Coronary artery (tissue), 2 donors: ENCODE data around the gene MNAT1.

Experiments used
- DNase-seq: peaks from one replicate; pipeline ENCODE4 v3.0.0-alpha.2; 2017; ENCODE audit warnings: low spot score
- H3K27ac ChIP-seq, 2 donors: fragments of 200-600 bp; sonication (generic); one replicate each; pipeline ENCODE4 v1.5.1; 2016 to 2019
- H3K4me3 ChIP-seq: fragments of 200-600 bp; sonication (generic); 2 replicates; pipeline ENCODE4 v1.5.1; 2016; ENCODE audit warnings: mild to moderate bottlenecking, moderate library complexity
- CTCF ChIP-seq: fragments of 200-600 bp; sonication (generic); IDR thresholded peaks from one replicate; pipeline ENCODE4 v1.5.1; 2019; ENCODE audit warnings: antibody characterized with exemption

The MNAT1 gene

DNA sequence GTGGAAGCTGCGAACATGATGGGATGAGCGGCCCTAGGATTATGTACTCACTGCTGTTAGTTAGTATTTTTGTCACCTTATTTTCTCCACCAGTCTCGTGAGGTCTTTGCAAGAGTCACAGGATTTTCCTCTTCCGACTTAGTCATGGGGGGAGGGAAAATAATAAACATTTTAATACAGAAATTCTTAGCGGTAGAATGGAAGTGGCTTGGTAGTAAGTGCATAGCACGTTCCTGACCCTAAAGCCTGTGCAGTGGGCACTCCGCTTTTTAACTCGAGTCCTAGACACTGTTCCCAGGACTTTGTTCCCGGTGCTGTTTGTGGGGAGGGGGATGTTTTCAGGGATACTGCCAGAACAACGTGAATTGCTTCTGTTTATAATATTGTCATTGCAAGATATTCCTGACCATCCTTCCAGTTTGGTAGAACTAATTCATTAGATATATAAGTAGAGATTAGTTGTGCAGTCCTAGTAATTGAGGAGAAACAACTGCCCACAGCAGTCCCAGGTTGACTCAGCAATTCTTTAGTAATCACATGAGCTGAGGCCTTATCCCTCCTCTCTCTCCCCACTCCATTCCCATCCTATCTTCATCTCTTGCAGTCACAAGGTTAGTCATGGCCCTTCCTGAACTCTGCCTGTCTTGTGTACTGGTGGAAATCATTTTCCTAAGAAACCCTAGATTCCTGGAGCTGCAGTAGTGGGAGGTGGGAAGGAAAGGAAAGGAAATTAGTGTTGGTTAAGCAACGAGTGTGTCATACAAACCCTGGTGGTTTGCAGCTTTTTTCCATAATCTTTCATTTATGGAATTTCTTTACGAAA, 247.3 kb downstream of the MNAT1 start:
- Histone ChIP-seq H3K4me3 (peak overlapping the region; percentile 83), H3K27ac (peak overlapping the region; percentile 83 to 94)
- no peak for DNase-seq
- no peak for TF ChIP-seq CTCF

DNA sequence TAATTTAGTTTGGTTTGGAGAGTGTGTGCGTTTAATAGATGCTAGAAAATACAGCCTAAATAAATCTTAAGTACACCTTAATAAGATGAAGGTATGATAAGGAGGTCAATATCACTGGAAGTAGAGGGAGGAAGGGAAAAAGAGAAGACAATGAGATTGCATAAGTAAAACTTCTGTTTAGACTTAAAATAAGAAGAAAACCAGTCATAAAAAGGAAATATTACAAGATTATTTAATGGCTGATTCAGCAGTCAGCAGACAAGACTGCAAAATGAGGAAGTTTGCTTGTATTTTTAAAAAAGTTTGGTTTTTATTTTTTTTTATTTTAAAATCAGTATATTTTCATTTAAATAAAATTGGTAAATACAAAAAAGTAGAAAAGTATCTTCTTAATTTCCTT, 249.6 kb downstream of the MNAT1 start:
- no peak for TF ChIP-seq CTCF
- no peak for DNase-seq
- Histone ChIP-seq H3K4me3 (no peak overlapping the region), H3K27ac (no peak overlapping the region)

DNA sequence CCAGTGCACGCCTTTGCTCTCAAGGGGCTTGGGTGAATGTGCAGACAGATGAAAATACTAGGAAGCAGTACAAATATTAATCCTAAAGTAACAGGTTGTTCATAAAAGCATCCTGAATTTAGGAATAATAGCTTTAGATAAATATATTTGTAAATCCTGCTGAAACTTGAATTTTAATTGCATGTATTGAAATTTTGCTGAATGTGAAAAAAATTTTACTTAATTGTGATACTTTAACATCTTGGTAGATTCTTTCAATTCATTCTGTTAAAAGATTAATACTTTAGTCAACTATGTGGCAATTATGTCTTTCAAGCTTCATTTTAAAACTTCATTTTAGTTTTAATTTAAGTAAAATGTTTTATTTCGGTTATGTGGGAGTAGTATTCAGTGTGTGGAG, 251.9 kb downstream of the MNAT1 start:
- DNase-seq: no peak
- Histone ChIP-seq H3K4me3 (no peak overlapping the region), H3K27ac (no peak overlapping the region)
- TF ChIP-seq CTCF: no peak

DNA sequence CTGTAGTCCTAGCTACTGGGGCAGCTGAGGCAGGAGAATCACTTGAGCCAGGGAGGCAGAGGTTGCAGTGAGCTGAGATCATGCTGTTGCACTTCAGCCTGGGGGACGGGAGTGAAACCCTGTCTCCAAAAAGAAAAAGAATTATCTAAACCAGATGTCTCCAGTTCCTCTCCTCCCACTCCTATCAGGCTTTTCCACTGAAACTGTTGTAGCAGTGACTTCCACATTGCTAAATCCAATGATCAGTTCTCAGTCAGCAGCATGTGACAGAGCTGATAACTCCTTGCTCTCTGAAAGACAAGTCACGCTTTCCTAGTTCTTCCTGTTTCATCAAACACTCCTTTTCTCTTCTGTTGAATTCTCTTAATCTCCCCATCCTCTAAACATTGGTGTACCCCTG, 255.0 kb downstream of the MNAT1 start:
- no peak for DNase-seq
- Histone ChIP-seq H3K4me3 (no peak overlapping the region), H3K27ac (no peak overlapping the region)

GRCh38 chr14:60998617-60999016, 264.1 kb downstream of the MNAT1 start:
- no peak for DNase-seq
- H3K27ac ChIP-seq: no peak overlapping the region
- TF ChIP-seq CTCF: no peak
- no peak overlapping the region for H3K4me3 ChIP-seq

More for the DNA sequence above, 255.0 kb downstream of the MNAT1 start:
- TF ChIP-seq CTCF: no peak

DNA sequence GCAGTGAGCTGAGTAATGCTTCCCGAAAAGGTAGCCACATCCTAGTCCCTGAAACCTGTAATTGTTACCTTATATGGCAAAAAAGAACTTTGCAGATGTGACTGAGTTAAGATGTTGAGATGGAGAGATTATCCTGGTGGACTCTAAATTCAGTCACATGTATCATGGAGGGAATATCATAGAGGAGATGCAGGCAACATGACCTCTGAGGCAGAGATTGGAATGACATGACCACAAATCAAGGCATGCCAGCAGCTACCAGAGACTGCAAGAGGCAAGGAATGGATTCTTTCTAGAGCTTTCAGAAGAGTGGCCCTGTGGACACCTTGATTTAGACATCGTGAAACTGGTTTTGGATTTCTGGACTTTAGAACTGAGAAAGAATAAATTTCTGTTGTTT, 265.0 kb downstream of the MNAT1 start:
- TF ChIP-seq CTCF: no peak
- Histone ChIP-seq H3K4me3 (no peak overlapping the region), H3K27ac (no peak overlapping the region)
- DNase-seq: no peak

DNA sequence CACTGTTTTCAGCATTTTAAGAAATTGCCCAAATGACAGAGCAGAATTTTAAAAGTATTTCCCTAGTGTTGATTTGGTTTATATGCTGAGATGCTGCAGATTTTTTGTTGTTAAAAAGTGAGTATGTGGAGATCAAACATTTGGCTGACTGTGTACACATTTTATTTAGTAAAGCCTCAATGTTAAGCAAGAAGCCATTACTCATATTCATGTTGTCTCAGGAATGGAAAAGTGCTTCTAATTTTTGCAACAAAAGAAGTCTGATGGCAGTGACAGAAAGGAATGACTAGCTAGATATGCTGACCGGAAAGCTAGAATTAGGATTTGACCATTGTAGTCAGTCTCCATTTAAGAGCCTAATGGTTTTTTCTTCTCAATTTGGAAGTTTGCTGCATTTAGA, 269.0 kb downstream of the MNAT1 start:
- H3K4me3 ChIP-seq: no peak overlapping the region
- no peak for DNase-seq
- TF ChIP-seq CTCF: no peak
- no peak overlapping the region for H3K27ac ChIP-seq
